ENCODE data around the gene ZFHX3. TPM values are rescaled to one million over a fixed set of nuclear protein-coding genes. Genes with fewer than 3 reads are reported as not detected.
A peak's percentile ranks its signal among the peaks of the same experiment; 100 is the strongest.

ZFHX3 gene
- total and polyA plus RNA-seq, 3 donors from 2014 or later = 3.3 to 19.9 (median 15.7) TPM

DNA sequence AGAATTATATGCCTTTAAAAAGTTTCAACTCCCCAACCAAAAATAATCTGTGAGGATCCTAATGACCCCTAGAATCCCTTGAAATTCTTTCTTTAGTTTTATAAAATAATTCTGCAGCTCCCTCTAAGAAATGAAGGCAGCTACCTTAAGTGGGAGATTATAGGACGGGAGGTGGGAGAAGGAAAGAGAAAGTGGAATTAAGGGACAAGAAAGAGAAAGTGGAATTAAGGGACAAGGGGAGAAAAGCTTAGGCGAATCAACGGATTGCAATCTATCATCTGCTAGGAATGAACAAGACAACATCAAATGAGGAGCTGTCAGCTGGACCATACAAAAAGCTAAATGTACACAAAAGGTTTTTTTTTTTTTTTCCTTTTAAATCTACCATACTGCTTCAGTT is 262.0 kb downstream of the ZFHX3 start:
- Histone ChIP-seq H3K9me3 (no peaks in the 10 kb centered on the region), H3K4me3 (no peak overlapping the region), H3K27me3 (no peaks in the 10 kb centered on the region), H3K27ac (peak overlapping the region; percentile 25 to 50), H3K36me3 (ENCODE audit: low read depth, missing control alignments) (no peaks in the 10 kb centered on the region), H3K4me1 (peaks cover 14% of the 10 kb centered on the region)
- TF ChIP-seq, protein P1, sequence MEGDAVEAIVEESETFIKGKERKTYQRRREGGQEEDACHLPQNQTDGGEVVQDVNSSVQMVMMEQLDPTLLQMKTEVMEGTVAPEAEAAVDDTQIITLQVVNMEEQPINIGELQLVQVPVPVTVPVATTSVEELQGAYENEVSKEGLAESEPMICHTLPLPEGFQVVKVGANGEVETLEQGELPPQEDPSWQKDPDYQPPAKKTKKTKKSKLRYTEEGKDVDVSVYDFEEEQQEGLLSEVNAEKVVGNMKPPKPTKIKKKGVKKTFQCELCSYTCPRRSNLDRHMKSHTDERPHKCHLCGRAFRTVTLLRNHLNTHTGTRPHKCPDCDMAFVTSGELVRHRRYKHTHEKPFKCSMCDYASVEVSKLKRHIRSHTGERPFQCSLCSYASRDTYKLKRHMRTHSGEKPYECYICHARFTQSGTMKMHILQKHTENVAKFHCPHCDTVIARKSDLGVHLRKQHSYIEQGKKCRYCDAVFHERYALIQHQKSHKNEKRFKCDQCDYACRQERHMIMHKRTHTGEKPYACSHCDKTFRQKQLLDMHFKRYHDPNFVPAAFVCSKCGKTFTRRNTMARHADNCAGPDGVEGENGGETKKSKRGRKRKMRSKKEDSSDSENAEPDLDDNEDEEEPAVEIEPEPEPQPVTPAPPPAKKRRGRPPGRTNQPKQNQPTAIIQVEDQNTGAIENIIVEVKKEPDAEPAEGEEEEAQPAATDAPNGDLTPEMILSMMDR (IDR thresholded peaks at IDR 0.05) = no peak
- TF ChIP-seq POLR2A (IDR thresholded peaks at IDR 0.05) = no peak
- intact Hi-C loops (cut with DNase I; ENCODE audit: low total_unique reads) = no loop called here
- no peak for DNase-seq
- 48 to 57% methylated on average over 3 of the region's 3 CpGs for WGBS, 2 donors

GRCh38 chr16:72785171-72785570 is 262.8 kb downstream of the ZFHX3 start:
- Histone ChIP-seq H3K27ac (peak overlapping the region in 1 of 2 donors; percentile 25), H3K4me1 (peaks cover 14% of the 10 kb centered on the region), H3K9me3 (no peaks in the 10 kb centered on the region), H3K36me3 (ENCODE audit: low read depth, missing control alignments) (no peaks in the 10 kb centered on the region), H3K27me3 (no peaks in the 10 kb centered on the region), H3K4me3 (no peak overlapping the region)
- intact Hi-C loops (cut with DNase I; ENCODE audit: low total_unique reads) = no loop called here
- DNase-seq = peak; percentile 50
- no peak for TF ChIP-seq POLR2A (IDR thresholded peaks at IDR 0.05)
- TF ChIP-seq, protein P1 (IDR thresholded peaks at IDR 0.05) = no peak
- WGBS, 2 donors = 53 to 69% methylated on average over 2 of the region's 2 CpGs

- peaks cover 14% of the 10 kb centered on the region for H3K4me1 ChIP-seq
- no peak for DNase-seq
- no peak for TF ChIP-seq POLR2A (IDR thresholded peaks at IDR 0.05)
- TF ChIP-seq, protein P1 (IDR thresholded peaks at IDR 0.05) = no peak
- 74 to 81% methylated on average over 4 of the region's 4 CpGs for WGBS, 2 donors
- H3K36me3 ChIP-seq (ENCODE audit: low read depth, missing control alignments) = no peaks in the 10 kb centered on the region
- no peak overlapping the region for H3K4me3 ChIP-seq
- H3K27ac ChIP-seq = no peak overlapping the region
- no peaks in the 10 kb centered on the region for H3K27me3 ChIP-seq
- no peaks in the 10 kb centered on the region for H3K9me3 ChIP-seq
- intact Hi-C loops (cut with DNase I; ENCODE audit: low total_unique reads) = no loop called here
These were observed 264.1 kb downstream of the ZFHX3 start for GRCh38 chr16:72783716-72784318.

GRCh38 chr16:72769876-72770275 is 278.1 kb downstream of the ZFHX3 start:
- H3K27ac ChIP-seq = no peak overlapping the region
- DNase-seq = no peak
- 80 to 83% methylated on average over 1 of the region's 1 CpG for WGBS, 2 donors
- no peaks in the 10 kb centered on the region for H3K36me3 ChIP-seq (ENCODE audit: low read depth, missing control alignments)
- no peaks in the 10 kb centered on the region for H3K4me1 ChIP-seq
- intact Hi-C loops (cut with DNase I; ENCODE audit: low total_unique reads) = no loop called here
- no peaks in the 10 kb centered on the region for H3K9me3 ChIP-seq
- TF ChIP-seq POLR2A (IDR thresholded peaks at IDR 0.05) = no peak
- TF ChIP-seq, protein P1 (IDR thresholded peaks at IDR 0.05) = no peak
- H3K27me3 ChIP-seq = no peaks in the 10 kb centered on the region
- no peak overlapping the region for H3K4me3 ChIP-seq

DNA sequence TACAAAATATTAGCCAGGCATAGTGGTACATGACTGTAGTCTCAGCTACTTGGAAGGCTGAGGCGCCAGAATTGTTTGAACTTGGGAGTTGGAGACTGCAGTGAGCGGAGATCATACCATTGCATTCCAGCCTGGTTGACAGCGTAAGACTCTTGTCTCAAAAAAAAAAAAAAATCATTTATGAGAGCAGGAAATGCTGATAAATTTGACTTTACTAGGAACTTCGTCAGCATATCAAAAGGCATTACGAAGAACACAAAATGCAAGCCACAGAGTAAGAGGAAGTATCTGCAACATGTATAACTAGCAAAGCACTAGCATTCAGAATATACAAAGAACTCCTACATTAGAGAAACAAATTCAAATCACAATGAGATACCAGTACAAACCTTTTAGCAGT is 279.3 kb downstream of the ZFHX3 start:
- DNase-seq = no peak
- Histone ChIP-seq H3K4me3 (no peak overlapping the region), H3K27ac (no peak overlapping the region), H3K9me3 (no peaks in the 10 kb centered on the region), H3K36me3 (ENCODE audit: low read depth, missing control alignments) (no peaks in the 10 kb centered on the region), H3K4me1 (peaks cover 2% of the 10 kb centered on the region), H3K27me3 (no peaks in the 10 kb centered on the region)
- no peak for TF ChIP-seq POLR2A (IDR thresholded peaks at IDR 0.05)
- TF ChIP-seq, protein P1 (IDR thresholded peaks at IDR 0.05) = no peak
- 84 to 86% methylated on average over 5 of the region's 5 CpGs for WGBS, 2 donors
- intact Hi-C loops (cut with DNase I; ENCODE audit: low total_unique reads) = no loop called here

All from testis (tissue), 3 donors.